ENCODE data around the gene UST. TPM values are rescaled to one million over a fixed set of nuclear protein-coding genes. Genes with fewer than 3 reads are reported as not detected.

Gene UST
- total and polyA plus RNA-seq, 3 donors from 2014 or later, result 14.9 to 16.0 (median 14.9) TPM

DNA sequence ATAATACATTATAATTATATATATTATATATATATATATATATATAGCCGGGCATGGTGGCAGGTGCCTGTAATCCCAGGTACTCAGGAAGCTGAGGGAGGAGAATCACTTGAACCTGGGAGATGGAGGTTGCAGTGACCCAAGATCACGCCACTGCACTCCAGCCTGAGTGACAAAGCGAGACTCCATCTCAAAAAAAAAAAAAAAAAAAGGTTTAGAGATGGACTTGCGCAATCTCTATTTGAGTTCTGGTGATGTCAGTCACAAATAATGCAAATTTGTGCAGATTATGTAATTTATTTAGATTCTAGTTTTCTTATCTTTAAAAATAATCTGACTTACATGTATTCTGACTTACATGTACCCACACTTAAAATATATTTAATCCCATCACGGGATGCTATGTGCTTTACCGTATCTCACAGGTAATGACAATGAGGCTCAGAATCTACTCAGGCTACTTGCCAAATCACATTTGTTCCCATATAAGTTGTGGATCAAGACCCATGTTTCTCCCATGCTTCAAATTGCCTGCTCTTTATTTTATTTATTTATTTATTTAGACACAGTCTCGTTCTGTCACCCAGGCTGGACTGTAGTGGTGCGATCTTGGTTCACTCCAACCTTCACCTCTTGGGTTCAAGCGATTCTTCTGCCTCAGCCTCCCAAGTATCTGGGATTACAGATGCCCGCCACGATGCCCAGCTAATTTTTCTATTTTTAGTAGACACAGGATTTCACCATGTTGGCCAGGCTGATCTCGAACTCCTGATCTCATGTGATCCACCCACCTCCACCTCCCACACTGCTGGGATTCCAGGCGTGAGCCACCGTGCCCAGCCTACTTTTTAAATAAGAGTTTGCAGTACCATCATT, 7.6 kb upstream of the UST start:
- no peak for DNase-seq

GRCh38 chr6:148739822-148740128, 7.1 kb upstream of the UST start:
- no peaks in the 10 kb centered on the region for H3K9me3 ChIP-seq
- intact Hi-C loops (cut with DNase I; ENCODE audit: low total_unique reads), result loop anchor here (10.0 kb wide), 1 partner anchor 205 kb away; no protein-coding TSS in a partner anchor
- peak overlapping the region; percentile 15 to 24 for H3K27ac ChIP-seq
- 48 to 58% methylated on average over 3 of the region's 3 CpGs for WGBS, 2 donors
- no peaks in the 10 kb centered on the region for H3K36me3 ChIP-seq (ENCODE audit: low read depth, missing control alignments)
- peaks cover 11% of the 10 kb centered on the region for H3K4me1 ChIP-seq
- TF ChIP-seq POLR2A (IDR thresholded peaks at IDR 0.05) (no peak), CTCF (IDR thresholded peaks at IDR 0.05) (no peak)
- DNase-seq, result no peak
- H3K4me3 ChIP-seq, result no peak overlapping the region
- no peaks in the 10 kb centered on the region for H3K27me3 ChIP-seq

More for the DNA sequence above, 7.6 kb upstream of the UST start:
- TF ChIP-seq POLR2A (IDR thresholded peaks at IDR 0.05) (no peak), CTCF (IDR thresholded peaks at IDR 0.05) (no peak)
- Histone ChIP-seq H3K4me1 (peaks cover 11% of the 10 kb centered on the region), H3K9me3 (no peaks in the 10 kb centered on the region), H3K27ac (peak overlapping the region; percentile 15 to 24), H3K36me3 (ENCODE audit: low read depth, missing control alignments) (no peaks in the 10 kb centered on the region), H3K27me3 (no peaks in the 10 kb centered on the region), H3K4me3 (no peak overlapping the region)
- intact Hi-C loops (cut with DNase I; ENCODE audit: low total_unique reads), result no loop called here
- WGBS, 2 donors, result 82 to 88% methylated on average over 14 of the region's 14 CpGs

DNA sequence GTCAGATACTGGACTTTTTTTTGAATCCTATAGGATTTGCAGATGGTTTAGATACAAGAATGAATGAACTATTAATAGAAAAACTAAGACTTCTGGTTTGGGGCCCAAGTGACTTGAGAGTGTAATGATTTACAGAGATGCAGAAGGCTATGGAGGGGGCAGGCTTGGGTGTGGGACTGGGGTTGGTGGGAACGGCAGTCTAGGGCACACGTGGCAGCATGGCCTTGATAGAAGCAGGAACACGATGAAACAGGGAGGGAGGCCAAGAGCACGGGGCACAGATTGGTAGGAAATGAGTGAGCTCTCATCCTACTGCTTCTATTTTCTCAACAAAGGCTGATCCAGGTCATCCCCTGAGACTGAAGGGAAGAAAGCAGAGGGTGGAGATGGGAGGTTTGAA, 3.4 kb upstream of the UST start:
- WGBS, 2 donors, result 19 to 48% methylated on average over 4 of the region's 4 CpGs
- DNase-seq, result peak; percentile 66
- no peaks in the 10 kb centered on the region for H3K36me3 ChIP-seq (ENCODE audit: low read depth, missing control alignments)
- no peak overlapping the region for H3K4me3 ChIP-seq
- no peaks in the 10 kb centered on the region for H3K9me3 ChIP-seq
- peaks cover 17% of the 10 kb centered on the region for H3K4me1 ChIP-seq
- H3K27ac ChIP-seq, result peak overlapping the region in 1 of 2 donors; percentile 9
- intact Hi-C loops (cut with DNase I; ENCODE audit: low total_unique reads), result loop anchor here (10.0 kb wide), 1 partner anchor 201 kb away; no protein-coding TSS in a partner anchor
- TF ChIP-seq POLR2A (IDR thresholded peaks at IDR 0.05) (no peak), CTCF (IDR thresholded peaks at IDR 0.05) (no peak)
- H3K27me3 ChIP-seq, result no peaks in the 10 kb centered on the region

DNA sequence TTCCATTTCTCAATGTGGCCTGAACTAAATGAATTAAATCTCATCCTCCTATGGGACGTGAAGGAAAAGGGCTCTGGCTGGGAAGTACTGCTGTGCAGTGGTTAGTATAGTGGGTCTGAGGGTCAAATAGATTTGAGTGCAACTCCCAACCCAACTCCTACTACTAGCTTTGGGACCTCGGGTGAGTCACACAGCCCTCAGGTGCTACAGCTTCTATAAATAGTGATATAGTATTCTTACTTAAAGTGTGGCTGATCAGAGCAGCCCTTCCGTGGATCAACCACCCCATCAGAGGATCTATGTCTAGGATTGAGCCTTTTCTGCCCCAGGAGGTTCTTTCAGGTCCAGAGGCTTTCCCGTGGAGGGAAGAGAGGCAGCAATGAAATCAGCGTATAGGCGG, 904 bp upstream of the UST start:
- peaks cover 7% of the 10 kb centered on the region for H3K4me1 ChIP-seq
- WGBS, 2 donors, result 16 to 21% methylated on average over 6 of the region's 6 CpGs
- no peaks in the 10 kb centered on the region for H3K36me3 ChIP-seq (ENCODE audit: low read depth, missing control alignments)
- DNase-seq, result no peak
- intact Hi-C loops (cut with DNase I; ENCODE audit: low total_unique reads), result loop anchor here (10.0 kb wide), 1 partner anchor 199 kb away; no protein-coding TSS in a partner anchor
- H3K9me3 ChIP-seq, result no peaks in the 10 kb centered on the region
- H3K4me3 ChIP-seq, result peak overlapping the region; percentile 72 to 88
- no peaks in the 10 kb centered on the region for H3K27me3 ChIP-seq
- peak overlapping the region; percentile 85 to 92 for H3K27ac ChIP-seq
- TF ChIP-seq CTCF (IDR thresholded peaks at IDR 0.05) (no peak), POLR2A (IDR thresholded peaks at IDR 0.05) (no peak)
